GM21717 (cell line): ENCODE data around the gene PDLIM7.

Experiments used
- ATAC-seq: cut with Tn5 transposase; IDR thresholded peaks from one replicate; pipeline ENCODE4 v1.9.1; 2021; ENCODE audit warnings: mild to moderate bottlenecking, moderate library complexity; ENCODE audit not compliant: unreplicated experiment

PDLIM7 gene

GRCh38 chr5:177475563-177476427 lies 21.6 kb downstream of the PDLIM7 start:
- no peak for ATAC-seq

GRCh38 chr5:177474846-177475562 lies 22.4 kb downstream of the PDLIM7 start:
- no peak for ATAC-seq

- no peak for ATAC-seq
Observed at GRCh38 chr5:177474002-177474476, 23.4 kb downstream of the PDLIM7 start.

- ATAC-seq: no peak
Observed at GRCh38 chr5:177473443-177474001, 23.9 kb downstream of the PDLIM7 start, which contains the start of gene DBN1. Gene DBN1, minus strand, starts transcription at chr5:177473634. Its CDS starts 113 bp downstream, at chr5:177473521.

- no peak for ATAC-seq
Observed at GRCh38 chr5:177472460-177473442, 24.7 kb downstream of the PDLIM7 start.

- no peak for ATAC-seq
Observed at GRCh38 chr5:177471610-177472356, 25.6 kb downstream of the PDLIM7 start.

- no peak for ATAC-seq
Observed at GRCh38 chr5:177470759-177471536, 26.5 kb downstream of the PDLIM7 start.

- no peak for ATAC-seq
Observed at GRCh38 chr5:177469750-177470525, 27.5 kb downstream of the PDLIM7 start.

GRCh38 chr5:177468685-177469628 lies 28.4 kb downstream of the PDLIM7 start:
- ATAC-seq: no peak

- no peak for ATAC-seq
Observed at GRCh38 chr5:177468329-177468684, 29.1 kb downstream of the PDLIM7 start.

GRCh38 chr5:177467436-177467835 lies 30.0 kb downstream of the PDLIM7 start:
- no peak for ATAC-seq

- no peak for ATAC-seq
Observed at GRCh38 chr5:177466861-177467260, 30.5 kb downstream of the PDLIM7 start.

GRCh38 chr5:177465044-177465443 lies 32.4 kb downstream of the PDLIM7 start:
- ATAC-seq: no peak

- no peak for ATAC-seq
Observed at GRCh38 chr5:177462021-177462670, 35.3 kb downstream of the PDLIM7 start.

- no peak for ATAC-seq
Observed at GRCh38 chr5:177459819-177460628, 37.4 kb downstream of the PDLIM7 start.

GRCh38 chr5:177459357-177459756 lies 38.0 kb downstream of the PDLIM7 start:
- ATAC-seq: no peak
